ENCODE measurements around the gene SHC4.

GRCh38 chr15:48792408-48792807, 171.3 kb downstream of the SHC4 start:
- TF ChIP-seq CTCF (IDR thresholded peaks at IDR 0.05; ENCODE audit: insufficient read depth, low read length) (no peak), POLR2AphosphoS5 (IDR thresholded peaks at IDR 0.05; ENCODE audit: low read depth) (no peak), GABPA (IDR thresholded peaks at IDR 0.05; ENCODE audit: low read depth) (no peak), REST (IDR thresholded peaks at IDR 0.05; ENCODE audit: insufficient replicate concordance, low read depth) (no peak), SPI1 (IDR thresholded peaks at IDR 0.05; ENCODE audit: borderline replicate concordance, low read depth) (no peak)
